Measurements from ENCODE around the gene ARL4C. TPM values are rescaled to one million over a fixed set of nuclear protein-coding genes. Genes with fewer than 3 reads are reported as not detected.

The ARL4C gene
- total RNA-seq, 1 donor = 133 TPM

DNA sequence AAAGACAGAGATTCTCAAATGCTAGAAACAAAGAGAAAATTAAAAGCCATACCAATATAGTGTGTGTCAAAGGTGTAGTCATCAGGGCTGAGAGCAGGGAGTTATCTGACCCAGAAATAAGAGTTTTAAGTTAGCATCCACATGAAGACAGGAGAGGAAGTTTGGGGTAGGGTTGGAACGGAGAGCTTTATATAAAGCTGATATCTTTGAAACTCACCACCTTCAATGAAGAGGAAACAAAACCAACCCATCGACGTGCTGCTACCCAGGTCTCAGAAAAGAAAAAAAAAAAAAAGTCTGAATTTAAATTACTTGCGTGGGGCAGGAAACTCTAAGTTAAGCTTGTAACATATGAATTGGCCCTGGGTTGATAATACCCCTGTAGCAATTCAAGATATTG lies 42.4 kb downstream of the ARL4C start:
- no peak for DNase-seq (ENCODE audit: insufficient read length, low spot score, missing footprints)
- Histone ChIP-seq H3K79me2 (ENCODE audit: insufficient read depth, low read length) (no peaks in the 10 kb centered on the region), H3K4me2 (ENCODE audit: insufficient read depth, low read length) (no peak overlapping the region), H2AFZ (ENCODE audit: low read length) (no peak overlapping the region), H3K4me1 (ENCODE audit: insufficient read depth, low read length) (peaks cover 17% of the 10 kb centered on the region), H3K9me3 (ENCODE audit: low read depth, low read length) (peaks cover 5% of the 10 kb centered on the region), H3K27me3 (ENCODE audit: insufficient read depth, low read length) (no peaks in the 10 kb centered on the region), H3K36me3 (ENCODE audit: insufficient read depth, low read length) (no peaks in the 10 kb centered on the region), H4K20me1 (ENCODE audit: insufficient read depth, low read length) (no peaks in the 10 kb centered on the region), H3K27ac (ENCODE audit: low read depth, low read length) (no peak overlapping the region), H3K4me3 (ENCODE audit: insufficient read depth, low read length) (no peak overlapping the region)
- TF ChIP-seq, protein P1, sequence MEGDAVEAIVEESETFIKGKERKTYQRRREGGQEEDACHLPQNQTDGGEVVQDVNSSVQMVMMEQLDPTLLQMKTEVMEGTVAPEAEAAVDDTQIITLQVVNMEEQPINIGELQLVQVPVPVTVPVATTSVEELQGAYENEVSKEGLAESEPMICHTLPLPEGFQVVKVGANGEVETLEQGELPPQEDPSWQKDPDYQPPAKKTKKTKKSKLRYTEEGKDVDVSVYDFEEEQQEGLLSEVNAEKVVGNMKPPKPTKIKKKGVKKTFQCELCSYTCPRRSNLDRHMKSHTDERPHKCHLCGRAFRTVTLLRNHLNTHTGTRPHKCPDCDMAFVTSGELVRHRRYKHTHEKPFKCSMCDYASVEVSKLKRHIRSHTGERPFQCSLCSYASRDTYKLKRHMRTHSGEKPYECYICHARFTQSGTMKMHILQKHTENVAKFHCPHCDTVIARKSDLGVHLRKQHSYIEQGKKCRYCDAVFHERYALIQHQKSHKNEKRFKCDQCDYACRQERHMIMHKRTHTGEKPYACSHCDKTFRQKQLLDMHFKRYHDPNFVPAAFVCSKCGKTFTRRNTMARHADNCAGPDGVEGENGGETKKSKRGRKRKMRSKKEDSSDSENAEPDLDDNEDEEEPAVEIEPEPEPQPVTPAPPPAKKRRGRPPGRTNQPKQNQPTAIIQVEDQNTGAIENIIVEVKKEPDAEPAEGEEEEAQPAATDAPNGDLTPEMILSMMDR (IDR thresholded peaks at IDR 0.05; ENCODE audit: extremely low read depth, low read depth, low read length) = no peak

DNA sequence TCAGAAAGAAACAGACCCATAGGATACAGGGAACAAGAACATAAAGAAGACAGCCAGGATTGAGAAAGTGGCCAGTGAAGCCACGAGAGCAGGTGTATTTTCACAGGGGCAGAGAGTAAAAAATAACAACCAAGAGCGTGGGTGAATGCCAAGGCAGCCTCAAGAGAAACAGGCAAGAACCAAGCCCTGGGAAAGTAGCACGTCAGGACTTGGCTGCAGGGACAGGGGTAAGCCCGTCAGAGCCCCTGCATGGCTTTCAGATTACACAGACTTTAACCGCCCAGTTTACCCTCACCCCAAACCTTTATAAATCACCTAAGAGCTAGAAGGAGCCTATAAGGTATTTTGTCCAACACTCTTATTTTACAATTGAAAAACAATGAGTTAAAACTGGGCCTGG lies 43.7 kb downstream of the ARL4C start:
- no peaks in the 10 kb centered on the region for H3K36me3 ChIP-seq (ENCODE audit: insufficient read depth, low read length)
- TF ChIP-seq, protein P1 (IDR thresholded peaks at IDR 0.05; ENCODE audit: extremely low read depth, low read depth, low read length) = no peak
- H3K27ac ChIP-seq (ENCODE audit: low read depth, low read length) = no peak overlapping the region
- peaks cover 28% of the 10 kb centered on the region for H3K4me1 ChIP-seq (ENCODE audit: insufficient read depth, low read length)
- H4K20me1 ChIP-seq (ENCODE audit: insufficient read depth, low read length) = no peaks in the 10 kb centered on the region
- H3K27me3 ChIP-seq (ENCODE audit: insufficient read depth, low read length) = no peaks in the 10 kb centered on the region
- H3K79me2 ChIP-seq (ENCODE audit: insufficient read depth, low read length) = no peaks in the 10 kb centered on the region
- H3K4me3 ChIP-seq (ENCODE audit: insufficient read depth, low read length) = no peak overlapping the region
- DNase-seq (ENCODE audit: insufficient read length, low spot score, missing footprints) = no peak
- no peak overlapping the region for H2AFZ ChIP-seq (ENCODE audit: low read length)
- H3K4me2 ChIP-seq (ENCODE audit: insufficient read depth, low read length) = no peak overlapping the region
- peaks cover 3% of the 10 kb centered on the region for H3K9me3 ChIP-seq (ENCODE audit: low read depth, low read length)

DNA sequence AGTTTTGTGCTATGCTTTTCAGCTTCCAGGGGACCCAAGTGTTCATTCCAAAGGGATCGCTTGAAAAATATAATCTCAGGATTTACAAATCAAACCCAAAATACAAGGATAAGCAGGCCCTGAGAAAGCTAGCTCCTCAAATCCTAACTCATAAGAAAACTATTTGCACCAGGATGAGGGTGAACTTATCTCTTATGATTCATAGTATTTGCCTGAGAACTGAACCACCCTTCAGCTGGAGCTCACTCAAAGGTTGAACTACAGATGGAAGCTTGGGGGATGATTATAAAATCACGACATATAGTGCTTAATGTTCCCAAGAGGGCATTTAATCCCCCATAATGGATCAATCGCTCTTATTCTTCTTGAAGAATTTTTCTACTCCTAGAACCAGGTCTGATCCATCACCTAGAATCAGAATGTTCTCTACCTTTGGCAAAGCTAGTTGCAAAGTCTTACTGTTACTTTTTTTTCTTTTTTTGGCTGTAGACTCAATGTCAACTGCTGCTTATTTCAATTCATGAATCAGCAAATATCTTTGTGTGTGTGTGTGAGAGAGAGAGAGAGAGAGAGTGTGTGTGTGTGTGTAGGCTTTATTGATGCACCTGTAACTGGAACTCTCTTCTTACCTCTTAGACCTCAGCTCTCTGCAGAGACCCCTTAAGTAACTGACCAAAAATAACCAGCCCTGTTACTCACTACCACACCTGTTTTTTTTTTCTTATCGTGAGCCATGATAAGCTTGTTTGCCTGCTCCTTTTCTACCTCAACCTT lies 44.8 kb downstream of the ARL4C start:
- H3K79me2 ChIP-seq (ENCODE audit: insufficient read depth, low read length) = no peaks in the 10 kb centered on the region
- no peak overlapping the region for H3K4me3 ChIP-seq (ENCODE audit: insufficient read depth, low read length)
- H4K20me1 ChIP-seq (ENCODE audit: insufficient read depth, low read length) = no peaks in the 10 kb centered on the region
- peaks cover 28% of the 10 kb centered on the region for H3K4me1 ChIP-seq (ENCODE audit: insufficient read depth, low read length)
- DNase-seq (ENCODE audit: insufficient read length, low spot score, missing footprints) = peak; percentile 87
- TF ChIP-seq, protein P1 (IDR thresholded peaks at IDR 0.05; ENCODE audit: extremely low read depth, low read depth, low read length) = no peak
- H3K27me3 ChIP-seq (ENCODE audit: insufficient read depth, low read length) = no peaks in the 10 kb centered on the region
- no peak overlapping the region for H2AFZ ChIP-seq (ENCODE audit: low read length)
- H3K36me3 ChIP-seq (ENCODE audit: insufficient read depth, low read length) = no peaks in the 10 kb centered on the region
- peak overlapping the region; percentile 94 for H3K27ac ChIP-seq (ENCODE audit: low read depth, low read length)
- H3K9me3 ChIP-seq (ENCODE audit: low read depth, low read length) = no peaks in the 10 kb centered on the region
- H3K4me2 ChIP-seq (ENCODE audit: insufficient read depth, low read length) = peak overlapping the region; percentile 30

DNA sequence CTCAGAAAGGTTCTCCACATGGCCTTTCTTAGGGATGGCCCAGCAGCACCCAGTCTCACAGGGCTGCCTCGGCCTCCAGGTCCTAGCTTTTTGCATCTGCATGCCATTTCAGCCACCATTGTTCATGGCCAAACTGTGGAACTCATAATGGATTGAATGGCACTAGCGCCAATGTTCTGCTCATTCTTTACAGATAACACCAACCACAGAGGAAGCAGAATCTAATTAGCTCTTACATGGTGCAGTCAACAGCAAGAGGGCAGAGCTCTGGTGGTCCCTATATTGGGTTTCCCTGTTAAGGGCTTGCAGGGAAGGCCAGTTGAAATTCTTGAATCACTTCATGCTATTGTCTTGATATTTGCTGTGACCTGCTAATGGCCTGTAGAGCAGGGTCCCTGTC lies 45.6 kb downstream of the ARL4C start:
- H3K36me3 ChIP-seq (ENCODE audit: insufficient read depth, low read length) = no peaks in the 10 kb centered on the region
- H3K4me3 ChIP-seq (ENCODE audit: insufficient read depth, low read length) = no peak overlapping the region
- no peaks in the 10 kb centered on the region for H3K9me3 ChIP-seq (ENCODE audit: low read depth, low read length)
- no peaks in the 10 kb centered on the region for H3K27me3 ChIP-seq (ENCODE audit: insufficient read depth, low read length)
- no peaks in the 10 kb centered on the region for H3K79me2 ChIP-seq (ENCODE audit: insufficient read depth, low read length)
- no peak overlapping the region for H3K4me2 ChIP-seq (ENCODE audit: insufficient read depth, low read length)
- peak overlapping the region; percentile 94 for H3K27ac ChIP-seq (ENCODE audit: low read depth, low read length)
- H3K4me1 ChIP-seq (ENCODE audit: insufficient read depth, low read length) = peaks cover 28% of the 10 kb centered on the region
- DNase-seq (ENCODE audit: insufficient read length, low spot score, missing footprints) = no peak
- H2AFZ ChIP-seq (ENCODE audit: low read length) = no peak overlapping the region
- H4K20me1 ChIP-seq (ENCODE audit: insufficient read depth, low read length) = no peaks in the 10 kb centered on the region
- TF ChIP-seq, protein P1 (IDR thresholded peaks at IDR 0.05; ENCODE audit: extremely low read depth, low read depth, low read length) = no peak
